BE2C (cell line): ENCODE results near the gene CTSF.

Source experiments
- DNase-seq: peaks from one replicate; pipeline ENCODE4 v3.0.0-alpha.2; 2020
- H3K27me3 ChIP-seq: fragments of 250-450 bp; sonication (Bioruptor Pico); 2 replicates; pipeline ENCODE4 v1.5.1; 2020; ENCODE audit warnings: mild to moderate bottlenecking
- H3K36me3 ChIP-seq: fragments of 250-450 bp; sonication (Bioruptor Pico); 2 replicates; pipeline ENCODE4 v1.5.1; 2020; ENCODE audit warnings: mild to moderate bottlenecking
- H3K4me1 ChIP-seq: fragments of 250-450 bp; sonication (Bioruptor Pico); 2 replicates; pipeline ENCODE4 v1.5.1; 2020
- H3K4me3 ChIP-seq: 2 replicates; pipeline ENCODE4 v1.5.1; 2011; ENCODE audit warnings: low read depth, low read length
- H3K9me3 ChIP-seq: fragments of 250-450 bp; sonication (Bioruptor Pico); 2 replicates; pipeline ENCODE4 v1.5.1; 2020
- CTCF ChIP-seq: IDR thresholded peaks from 2 replicates; pipeline ENCODE4 v1.5.1; 2012; ENCODE audit warnings: mild to moderate bottlenecking, low read depth, low read length

Gene CTSF

GRCh38 chr11:66556086-66556485, 12.3 kb downstream of the CTSF start:
- Histone ChIP-seq H3K4me3 (no peak overlapping the region), H3K4me1 (no peaks in the 10 kb centered on the region), H3K9me3 (no peaks in the 10 kb centered on the region), H3K27me3 (no peaks in the 10 kb centered on the region), H3K36me3 (no peaks in the 10 kb centered on the region)
- no peak for DNase-seq
- no peak for TF ChIP-seq CTCF

GRCh38 chr11:66555416-66555815, 13.0 kb downstream of the CTSF start:
- no peak for TF ChIP-seq CTCF
- Histone ChIP-seq H3K9me3 (no peaks in the 10 kb centered on the region), H3K27me3 (no peaks in the 10 kb centered on the region), H3K36me3 (no peaks in the 10 kb centered on the region), H3K4me3 (no peak overlapping the region), H3K4me1 (no peaks in the 10 kb centered on the region)
- DNase-seq = no peak

GRCh38 chr11:66554602-66555001, 13.8 kb downstream of the CTSF start:
- no peaks in the 10 kb centered on the region for H3K36me3 ChIP-seq
- H3K4me3 ChIP-seq = no peak overlapping the region
- no peaks in the 10 kb centered on the region for H3K4me1 ChIP-seq
- no peak for TF ChIP-seq CTCF
- no peaks in the 10 kb centered on the region for H3K9me3 ChIP-seq
- H3K27me3 ChIP-seq = no peaks in the 10 kb centered on the region
- no peak for DNase-seq

GRCh38 chr11:66550887-66551286, 17.5 kb downstream of the CTSF start:
- H3K9me3 ChIP-seq = no peaks in the 10 kb centered on the region
- no peak for TF ChIP-seq CTCF
- H3K4me1 ChIP-seq = no peaks in the 10 kb centered on the region
- H3K4me3 ChIP-seq = no peak overlapping the region
- H3K36me3 ChIP-seq = no peaks in the 10 kb centered on the region
- no peaks in the 10 kb centered on the region for H3K27me3 ChIP-seq
- DNase-seq = no peak

GRCh38 chr11:66549696-66550095, 18.7 kb downstream of the CTSF start:
- DNase-seq = no peak
- no peak for TF ChIP-seq CTCF
- H3K36me3 ChIP-seq = no peaks in the 10 kb centered on the region
- no peaks in the 10 kb centered on the region for H3K9me3 ChIP-seq
- no peak overlapping the region for H3K4me3 ChIP-seq
- no peaks in the 10 kb centered on the region for H3K27me3 ChIP-seq
- H3K4me1 ChIP-seq = no peaks in the 10 kb centered on the region

GRCh38 chr11:66548774-66549630, 19.4 kb downstream of the CTSF start:
- no peaks in the 10 kb centered on the region for H3K27me3 ChIP-seq
- no peak for DNase-seq
- H3K4me3 ChIP-seq = no peak overlapping the region
- no peaks in the 10 kb centered on the region for H3K36me3 ChIP-seq
- no peaks in the 10 kb centered on the region for H3K9me3 ChIP-seq
- TF ChIP-seq CTCF = no peak
- no peaks in the 10 kb centered on the region; the same call in 1 of the 2 replicates for H3K4me1 ChIP-seq
